ENCODE data around the gene TOR1A.

TOR1A gene

DNA sequence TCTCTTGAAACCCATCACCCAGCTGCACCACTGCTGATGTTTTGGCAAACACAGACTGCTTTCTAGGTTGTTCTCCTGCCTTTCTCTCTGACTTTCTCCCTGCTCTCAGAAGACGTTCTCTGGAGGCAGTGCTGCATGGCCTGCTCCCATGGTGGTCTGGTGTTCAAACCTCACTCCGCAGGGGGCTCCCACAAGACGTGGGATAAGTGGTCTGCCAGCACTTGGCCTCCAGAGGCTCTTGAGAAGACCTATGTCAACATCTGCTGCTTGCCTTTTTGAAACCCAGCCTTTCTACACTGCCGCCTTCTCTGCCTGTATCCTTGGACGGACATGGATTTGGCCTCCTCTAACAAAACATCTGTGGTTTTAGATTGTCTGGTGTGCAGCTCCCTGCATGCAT is 27.9 kb upstream of the TOR1A start:
- no peak for DNase-seq

DNA sequence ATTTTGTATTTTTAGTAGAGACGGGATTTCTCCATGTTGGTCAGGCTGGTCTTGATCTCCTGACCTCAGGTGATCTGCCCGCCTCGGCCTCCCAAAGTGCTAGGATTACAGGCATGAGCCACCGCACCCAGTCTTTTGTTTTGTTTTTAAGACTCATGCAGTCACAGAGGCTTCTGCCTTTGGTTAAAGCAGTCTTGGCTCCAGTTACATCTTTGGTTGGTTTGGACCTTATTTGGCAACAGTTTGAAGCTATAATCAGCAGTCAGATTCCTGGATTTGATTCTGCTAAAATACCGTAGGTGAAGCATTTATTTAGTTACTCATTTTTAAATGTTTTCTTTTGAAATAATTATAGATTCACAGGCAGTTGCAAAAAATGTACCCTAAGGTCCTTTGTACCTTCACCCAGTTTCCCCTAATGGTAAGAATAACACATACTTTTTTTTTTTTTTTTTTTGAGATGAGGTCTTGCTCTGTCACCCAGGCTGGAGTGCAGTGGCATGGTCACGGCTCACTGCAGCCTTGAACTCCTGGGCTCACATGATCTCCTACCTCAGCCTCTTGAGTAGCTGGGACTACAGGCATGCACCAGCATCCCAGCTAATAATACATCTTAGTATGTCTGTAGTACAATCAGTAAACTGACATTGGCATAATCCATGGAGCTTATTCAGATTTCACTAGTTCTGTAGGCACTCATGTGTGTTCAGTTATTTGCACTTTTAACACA is 27.1 kb upstream of the TOR1A start:
- DNase-seq, result no peak

GRCh38 chr9:129849901-129850300 is 26.0 kb upstream of the TOR1A start:
- DNase-seq, result no peak

- no peak for DNase-seq
Measured at GRCh38 chr9:129848712-129849441, 24.9 kb upstream of the TOR1A start.

DNA sequence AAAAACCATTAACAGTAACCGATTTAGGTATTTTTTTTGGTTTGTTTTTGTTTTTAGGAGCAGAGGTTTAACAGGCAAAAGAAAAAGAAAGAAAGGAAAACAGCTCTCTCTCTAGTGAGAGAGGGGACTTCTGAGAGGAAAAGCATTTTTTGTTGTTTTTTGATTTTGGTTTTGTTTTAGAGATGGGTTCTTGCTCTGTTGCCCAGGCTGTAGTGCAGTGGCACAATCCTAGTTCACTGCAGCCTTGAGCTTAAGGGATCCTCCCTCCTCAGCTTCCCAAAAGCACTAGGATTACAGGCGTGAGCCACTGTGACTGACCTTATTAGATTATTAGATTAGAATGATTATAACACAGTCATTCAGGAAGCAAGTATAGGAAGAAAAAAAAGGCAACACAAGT is 21.4 kb upstream of the TOR1A start:
- no peak for DNase-seq

DNA sequence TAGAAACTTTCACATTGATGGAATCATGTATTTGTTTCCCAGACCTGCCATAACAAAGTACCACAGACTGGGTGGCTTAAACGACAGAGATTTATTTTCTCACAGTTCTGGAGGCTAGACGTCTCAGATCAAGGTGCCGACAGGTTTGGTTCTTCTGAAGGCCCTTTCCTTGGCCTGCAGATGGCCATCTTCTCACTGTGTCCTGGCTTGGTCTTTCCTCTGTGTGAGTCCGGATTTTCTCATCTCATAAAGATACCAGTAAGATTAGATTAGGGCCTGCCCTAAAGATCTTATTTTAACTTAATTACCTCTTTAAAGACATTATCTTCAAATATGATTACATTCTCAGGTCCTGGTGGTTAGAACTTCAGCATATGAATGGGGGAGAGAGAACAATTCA is 17.1 kb upstream of the TOR1A start:
- DNase-seq, result no peak

- DNase-seq, result peak; percentile 51
Measured at GRCh38 chr9:129840034-129840433, 16.1 kb upstream of the TOR1A start.

GRCh38 chr9:129839324-129840023 is 15.5 kb upstream of the TOR1A start:
- DNase-seq, result peak; percentile 51

- DNase-seq, result no peak
Measured at GRCh38 chr9:129838707-129839259, 14.8 kb upstream of the TOR1A start.

DNA sequence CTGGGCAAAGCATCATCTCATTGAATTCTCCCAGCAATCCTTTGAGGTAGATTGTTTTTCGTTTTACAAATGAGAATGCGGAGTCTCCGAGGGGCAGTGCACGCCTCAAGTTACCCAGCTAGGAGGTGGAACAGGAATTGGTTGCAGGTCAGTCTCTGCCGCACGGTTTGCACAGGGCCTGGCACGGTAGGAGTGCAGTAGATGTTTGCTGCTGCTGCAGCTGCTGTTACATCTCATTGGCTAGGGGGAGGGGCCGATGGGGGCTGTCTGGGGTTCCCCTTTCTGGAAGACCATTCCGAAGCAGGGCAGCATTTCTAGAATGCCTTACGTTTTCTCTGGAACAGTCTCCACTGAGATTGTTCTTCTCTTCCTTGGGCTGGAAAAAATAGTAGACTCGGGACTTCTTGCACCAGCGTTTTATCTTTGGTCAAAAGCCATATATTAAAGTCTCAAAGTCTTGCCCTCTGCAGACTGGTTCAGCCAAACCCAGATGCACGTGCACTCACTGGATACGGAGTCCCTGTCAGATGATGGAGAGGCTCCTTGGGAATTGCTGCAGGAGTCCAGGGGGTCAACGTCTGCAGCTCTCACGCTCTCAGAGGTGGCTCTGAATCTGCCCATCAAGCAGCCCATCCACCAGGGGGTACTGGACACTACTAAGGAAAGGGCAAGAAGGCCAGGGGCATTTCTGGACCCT is 12.5 kb upstream of the TOR1A start:
- DNase-seq, result no peak

DNA sequence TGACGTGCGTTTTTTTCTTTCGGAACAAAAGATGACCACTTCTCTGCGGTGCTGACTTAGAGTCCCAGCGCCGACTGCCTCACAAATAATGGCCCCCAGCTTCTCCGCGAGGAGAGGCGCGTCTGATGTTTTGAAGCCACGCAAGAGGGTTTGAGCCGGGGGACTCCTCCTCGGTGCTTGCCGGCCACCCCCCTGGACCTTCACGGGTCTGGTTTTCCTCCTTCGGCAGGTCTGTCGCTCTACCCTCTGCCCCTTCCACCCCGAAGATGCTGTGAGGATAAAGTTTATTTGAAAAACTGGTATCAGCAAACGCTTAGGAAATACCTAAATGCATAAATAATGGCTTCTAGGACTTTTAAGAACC is 11.9 kb upstream of the TOR1A start:
- DNase-seq, result no peak

GRCh38 chr9:129835128-129835859 is 11.4 kb upstream of the TOR1A start, which contains the start of the genes C9orf78 and USP20:
Gene C9orf78, minus strand, starts transcription at chr9:129835275. Its CDS starts 54 bp downstream, at chr9:129835221.
Gene USP20, plus strand, starts transcription at chr9:129835458. Its CDS starts 17,098 bp downstream, at chr9:129852556.
- peak; percentile 78 for DNase-seq

- no peak for DNase-seq
Measured at GRCh38 chr9:129834489-129835127, 10.7 kb upstream of the TOR1A start.

DNA sequence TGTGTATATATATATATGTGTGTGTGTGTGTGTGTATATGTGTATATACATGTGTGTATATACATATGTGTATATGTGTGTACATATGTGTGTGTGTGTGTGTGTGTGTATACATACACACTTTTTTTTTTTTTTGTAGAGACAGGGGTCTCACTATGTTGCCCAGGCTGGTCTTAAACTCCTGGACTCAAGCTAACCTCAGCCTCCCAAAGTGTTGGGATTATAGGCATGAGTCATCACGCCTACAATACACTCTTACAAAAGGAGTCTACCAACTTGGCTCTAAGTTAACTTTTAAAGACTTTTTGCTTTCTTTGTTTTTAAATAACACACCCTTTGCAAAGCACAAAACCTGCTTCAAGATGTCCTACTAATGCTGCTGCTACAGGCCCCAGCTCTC is 9.0 kb upstream of the TOR1A start:
- no peak for DNase-seq

- DNase-seq, result no peak
Measured at GRCh38 chr9:129828969-129829368, 5.0 kb upstream of the TOR1A start.

GRCh38 chr9:129828051-129828450 is 4.1 kb upstream of the TOR1A start:
- no peak for DNase-seq

DNA sequence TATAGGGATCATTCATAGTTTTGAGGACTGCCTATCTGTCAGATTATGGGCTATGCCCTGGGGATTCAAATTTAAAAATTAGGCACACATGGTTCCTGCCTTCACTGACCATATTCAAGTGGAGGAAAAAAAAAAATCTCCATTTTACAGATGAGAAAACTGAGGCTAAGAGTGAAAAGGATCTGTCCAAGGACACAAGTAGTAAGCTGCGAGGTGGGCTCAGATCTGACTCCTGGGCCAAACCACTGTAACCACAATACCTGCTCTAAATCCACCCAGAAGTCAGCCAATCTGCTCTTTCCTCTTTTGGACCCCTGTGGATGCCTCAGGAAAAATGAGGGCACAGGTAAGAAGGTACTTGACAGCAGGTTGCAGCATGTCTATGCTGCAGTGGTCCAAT is 2.8 kb upstream of the TOR1A start:
- DNase-seq, result no peak

DNA sequence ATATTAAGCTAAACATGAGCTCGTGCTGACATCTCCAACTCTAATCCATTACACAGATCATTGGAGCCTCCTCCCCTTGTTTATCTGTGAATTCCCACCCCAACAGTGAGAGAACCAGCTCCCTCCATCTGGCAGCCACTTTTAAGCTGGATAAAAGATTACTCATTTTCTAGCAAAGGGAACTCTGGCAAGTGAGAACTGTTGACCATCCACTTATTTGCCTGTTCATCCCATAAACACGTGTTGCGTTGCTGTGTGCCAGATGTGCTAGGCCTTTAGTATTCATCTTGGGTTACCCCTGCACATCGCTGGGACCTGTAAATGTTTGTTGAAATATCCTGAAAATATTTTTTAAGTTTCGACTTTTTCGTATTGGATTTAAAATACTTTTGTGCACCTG is 2.4 kb upstream of the TOR1A start:
- DNase-seq, result no peak

DNA sequence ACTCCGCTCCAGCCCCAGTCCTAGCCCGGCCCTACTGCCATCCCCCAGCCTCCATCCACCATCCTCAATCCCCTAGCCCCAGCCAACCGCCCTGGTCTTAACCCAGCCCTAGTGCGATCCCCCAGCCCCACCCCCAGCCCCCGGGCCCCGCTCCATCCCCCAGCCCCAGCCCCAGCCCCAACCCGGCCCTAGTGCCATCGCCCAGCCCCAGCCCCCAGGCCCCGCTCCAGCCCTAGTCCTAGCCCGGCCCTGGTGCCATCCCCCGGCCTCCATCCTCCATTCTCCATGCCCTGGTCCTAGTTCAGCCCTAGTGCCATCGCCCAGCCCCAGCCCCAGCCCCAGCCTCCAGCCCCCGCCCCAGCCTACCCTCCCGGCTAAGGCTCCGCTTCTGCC is 398 bp downstream of the TOR1A start:
- no peak for DNase-seq

DNA sequence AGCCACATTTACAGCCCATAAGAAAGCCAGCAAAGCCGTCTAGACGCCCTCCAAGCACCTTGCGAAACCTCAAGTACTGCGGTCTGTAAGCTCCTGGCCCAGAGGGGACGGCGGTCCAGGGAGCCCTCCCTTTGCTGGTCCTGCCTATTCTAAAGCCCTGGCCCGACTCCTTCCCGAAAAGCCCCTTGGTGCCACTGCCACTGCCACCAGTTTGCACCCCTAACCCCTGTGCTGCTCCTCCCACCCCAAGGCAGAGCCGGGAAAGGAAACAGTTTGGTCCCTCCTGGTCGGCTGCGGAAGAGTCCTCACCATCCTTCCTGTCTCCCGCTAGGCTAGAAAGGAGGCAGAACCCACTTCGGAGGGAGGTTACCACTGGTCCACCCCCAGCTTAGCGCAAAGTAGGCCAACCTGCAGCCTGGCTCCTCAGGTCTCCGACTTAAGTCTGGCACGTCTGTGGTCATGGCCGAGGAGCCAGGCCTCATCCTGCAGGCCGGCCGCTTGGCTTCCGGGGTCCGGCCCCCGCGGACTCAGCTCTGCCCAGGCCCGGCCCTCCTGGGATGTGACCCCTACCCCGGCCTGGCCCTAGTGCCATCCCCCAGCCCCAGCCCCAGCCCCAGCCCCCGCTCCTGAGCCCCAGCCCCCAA is 916 bp downstream of the TOR1A start:
- DNase-seq, result no peak
